Gastrocnemius medialis (tissue), 4 donors: Measurements from ENCODE around the gene SP100. TPM values are rescaled to one million over a fixed set of nuclear protein-coding genes. Genes with fewer than 3 reads are reported as not detected.

Experiments
- ATAC-seq, 2 donors: fragments of 150-250 bp; one replicate each; pipeline ENCODE4 v1.9.1; 2016
- DNase-seq, 2 donors: peaks; one replicate each; pipeline ENCODE4 v3.0.0-alpha.2; 2019
- H3K27ac ChIP-seq, 4 donors: fragments of 200-600 bp; sonication (generic); 1 replicate in 1 of 4; 2 replicates in 3 of 4; pipeline ENCODE4 v1.5.1; 2016 to 2018; ENCODE audit warnings: mild to moderate bottlenecking in 2 of 4, moderate library complexity in 1 of 4
- H3K27me3 ChIP-seq, 3 donors: fragments of 200-600 bp; sonication (generic) in 2 of 3; 1 replicate in 1 of 3; 2 replicates in 2 of 3; pipeline versions ENCODE4 v1.5.1 to v1.6.0; 2016 to 2019; ENCODE audit warnings: mild to moderate bottlenecking in 1 of 3, moderate library complexity in 1 of 3
- H3K36me3 ChIP-seq, 2 donors: fragments of 200-600 bp; sonication (generic) in 1 of 2; one replicate each; pipeline ENCODE4 v1.5.1; 2017 to 2018
- H3K4me1 ChIP-seq, 2 donors: fragments of 200-600 bp; sonication (generic) in 1 of 2; one replicate each; pipeline ENCODE4 v1.5.1; 2016 to 2017; ENCODE audit warnings: mild to moderate bottlenecking in 2 of 2
- H3K4me3 ChIP-seq, 4 donors: fragments of 200-600 bp; sonication (generic) in 3 of 4; 1 replicate in 1 of 4; 2 replicates in 3 of 4; pipeline ENCODE4 v1.5.1; 2016 to 2019; ENCODE audit warnings: mild to moderate bottlenecking in 2 of 4
- H3K9me3 ChIP-seq, 3 donors: fragments of 200-600 bp; sonication (generic) in 2 of 3; 1 replicate in 1 of 3; 2 replicates in 2 of 3; pipeline ENCODE4 v1.5.1; 2016 to 2019
- POLR2A ChIP-seq, 2 donors: fragments of 450-650 bp; IDR thresholded peaks; one replicate each; pipeline ENCODE4 v1.6.1; 2017; ENCODE audit warnings: antibody characterized with exemption in 2 of 2, mild to moderate bottlenecking in 2 of 2, moderate library complexity in 2 of 2
- in situ Hi-C, 4 donors: fragments of 200-750 bp; cut with MboI; loops; one replicate each; pipeline versions ENCODE4 v1.15.0 to v1.8.0; 2017; ENCODE audit warnings: low sequenced_read_pairs in 4 of 4
- intact Hi-C: fragments of 100-400 bp; cut with DNase I; formaldehyde crosslinking; loops from one replicate; pipeline ENCODE4 v1.15.1; 2023; ENCODE audit warnings: low total_unique reads
- total RNA-seq, 4 donors: library from RNA; depleted of rRNA; stranded (reverse); fragments of >200 nt; gene quantifications; one replicate each; pipeline versions ENCODE4 v1.1.0 to v1.2.3, GENCODE V29; 2016
- TF ChIP-seq, protein P1 (sequence below), 5 experiments: fragments of 450-650 bp in 3 of 5; fragments of 200-600 bp in 2 of 5; sonication (generic) in 2 of 5; IDR thresholded peaks in 4 of 5; conservative IDR thresholded peaks in 1 of 5; 1 replicate in 4 of 5; 2 replicates in 1 of 5; pipeline ENCODE4 v1.5.1; 2016 to 2019; ENCODE audit warnings: antibody characterized with exemption in 5 of 5, mild to moderate bottlenecking in 3 of 5, moderate library complexity in 3 of 5

The SP100 gene
- total RNA-seq, 4 donors from 2014 or later, result 18.2 to 30.7 (median 19.5) TPM

DNA sequence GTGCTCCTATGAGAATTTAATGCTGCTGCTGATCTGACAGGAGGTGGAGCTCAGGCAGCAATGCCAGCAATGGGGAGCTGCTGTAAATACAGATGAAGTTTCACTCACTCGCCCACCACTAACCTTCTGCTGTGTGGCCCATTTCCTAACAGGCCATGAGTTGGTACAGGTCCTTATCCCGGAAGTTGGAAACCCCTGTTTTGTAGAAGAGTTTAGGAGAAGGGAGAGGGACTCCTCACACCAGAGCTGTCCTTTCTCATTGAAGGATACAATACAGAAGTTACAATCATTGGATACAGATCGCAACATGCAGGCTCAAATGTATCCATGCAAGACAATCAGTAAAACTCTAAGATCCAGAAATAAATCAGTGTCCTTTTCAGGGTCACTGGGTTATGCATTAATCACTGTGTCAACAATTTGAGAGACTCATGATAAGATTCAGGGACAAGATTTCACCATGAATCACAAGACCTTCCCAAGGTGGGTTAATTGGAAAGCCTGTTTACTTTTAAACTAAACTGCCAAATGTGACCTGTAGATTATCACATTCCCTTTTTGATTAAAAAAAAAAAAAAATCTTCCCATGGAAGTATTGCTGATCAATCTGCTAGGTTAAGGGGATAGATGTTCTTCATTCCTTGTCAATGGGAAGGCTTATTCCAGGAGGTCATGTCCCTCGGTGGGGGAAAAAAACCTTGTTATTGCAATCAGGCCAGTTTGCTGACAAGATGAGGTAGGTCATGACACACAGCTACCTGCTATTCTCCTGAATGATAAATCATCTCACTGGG lies 97.2 kb downstream of the SP100 start:
- in situ Hi-C loops, result no loop called here
- Histone ChIP-seq H3K27me3 (no peaks in the 10 kb centered on the region), H3K9me3 (no peaks in the 10 kb centered on the region), H3K4me3 (no peak overlapping the region), H3K27ac (no peak overlapping the region), H3K36me3 (no peaks in the 10 kb centered on the region), H3K4me1 (no peaks in the 10 kb centered on the region)
- intact Hi-C loops, result no loop called here
- DNase-seq (no peak), ATAC-seq (no peak)
- TF ChIP-seq, protein P1, sequence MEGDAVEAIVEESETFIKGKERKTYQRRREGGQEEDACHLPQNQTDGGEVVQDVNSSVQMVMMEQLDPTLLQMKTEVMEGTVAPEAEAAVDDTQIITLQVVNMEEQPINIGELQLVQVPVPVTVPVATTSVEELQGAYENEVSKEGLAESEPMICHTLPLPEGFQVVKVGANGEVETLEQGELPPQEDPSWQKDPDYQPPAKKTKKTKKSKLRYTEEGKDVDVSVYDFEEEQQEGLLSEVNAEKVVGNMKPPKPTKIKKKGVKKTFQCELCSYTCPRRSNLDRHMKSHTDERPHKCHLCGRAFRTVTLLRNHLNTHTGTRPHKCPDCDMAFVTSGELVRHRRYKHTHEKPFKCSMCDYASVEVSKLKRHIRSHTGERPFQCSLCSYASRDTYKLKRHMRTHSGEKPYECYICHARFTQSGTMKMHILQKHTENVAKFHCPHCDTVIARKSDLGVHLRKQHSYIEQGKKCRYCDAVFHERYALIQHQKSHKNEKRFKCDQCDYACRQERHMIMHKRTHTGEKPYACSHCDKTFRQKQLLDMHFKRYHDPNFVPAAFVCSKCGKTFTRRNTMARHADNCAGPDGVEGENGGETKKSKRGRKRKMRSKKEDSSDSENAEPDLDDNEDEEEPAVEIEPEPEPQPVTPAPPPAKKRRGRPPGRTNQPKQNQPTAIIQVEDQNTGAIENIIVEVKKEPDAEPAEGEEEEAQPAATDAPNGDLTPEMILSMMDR (IDR thresholded peaks at IDR 0.05 in 4 of 5, conservative IDR thresholded peaks at IDR 0.05 in 1 of 5), result no peak

DNA sequence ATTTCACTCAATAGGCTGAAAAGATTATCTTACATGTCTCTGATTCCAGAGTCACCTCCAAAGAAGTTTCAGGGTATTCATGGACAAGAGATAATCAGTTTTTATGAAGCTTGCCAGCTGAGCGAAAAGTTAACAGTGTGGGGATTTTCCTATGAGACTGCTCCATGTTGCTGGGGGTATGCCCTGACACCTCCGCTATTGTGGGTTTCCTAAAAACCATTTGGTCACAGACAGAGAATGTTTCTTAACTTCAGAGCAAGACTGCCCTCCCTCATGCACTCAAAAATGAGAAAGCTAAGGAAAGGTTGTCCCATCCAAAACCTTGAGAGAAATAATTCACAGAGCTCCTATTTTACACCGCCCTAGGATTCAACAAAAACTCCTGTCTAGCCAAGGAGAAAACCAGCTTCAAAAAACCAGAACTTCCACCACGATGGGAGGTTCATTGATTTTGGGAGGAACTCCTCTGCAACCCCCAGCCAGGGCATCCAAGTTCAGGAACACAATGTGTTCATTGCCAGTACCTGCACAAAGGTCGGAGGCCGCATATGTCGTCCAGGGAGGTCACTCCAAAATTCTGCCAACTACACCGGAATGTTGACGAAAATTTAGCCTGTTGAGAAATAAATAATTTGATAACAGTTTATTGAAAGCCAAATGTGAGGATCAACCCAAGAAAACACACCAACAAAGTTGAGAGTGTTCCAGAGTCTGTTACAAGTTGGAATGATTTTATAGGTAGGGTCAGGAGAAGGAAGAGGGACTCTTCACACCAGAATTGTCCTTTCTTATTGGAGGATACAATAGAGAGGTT lies 104.3 kb downstream of the SP100 start:
- ATAC-seq (no peak), DNase-seq (no peak)
- no peak overlapping the region for H3K4me3 ChIP-seq
- intact Hi-C loops, result no loop called here
- H3K4me1 ChIP-seq, result no peaks in the 10 kb centered on the region
- H3K36me3 ChIP-seq, result no peaks in the 10 kb centered on the region
- no peak overlapping the region for H3K27ac ChIP-seq
- no peaks in the 10 kb centered on the region for H3K27me3 ChIP-seq
- H3K9me3 ChIP-seq, result no peaks in the 10 kb centered on the region
- in situ Hi-C loops, result no loop called here
- TF ChIP-seq, protein P1 (IDR thresholded peaks at IDR 0.05 in 4 of 5, conservative IDR thresholded peaks at IDR 0.05 in 1 of 5), result no peak
- TF ChIP-seq POLR2A (IDR thresholded peaks at IDR 0.05), result no peak

DNA sequence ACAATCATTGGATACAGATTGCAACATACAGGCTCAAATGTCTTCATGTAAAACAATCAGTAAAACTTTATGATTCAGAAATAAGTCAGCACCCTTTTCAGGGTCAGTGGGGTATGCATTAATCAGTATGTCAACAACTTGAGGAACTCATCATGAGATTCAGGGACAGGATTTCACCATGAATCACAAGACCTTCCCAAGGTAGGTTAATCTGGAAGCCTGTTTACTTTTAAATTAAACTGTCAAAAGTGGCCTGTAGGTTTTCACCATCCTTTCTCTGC lies 104.8 kb downstream of the SP100 start:
- in situ Hi-C loops, result no loop called here
- no peak for TF ChIP-seq POLR2A (IDR thresholded peaks at IDR 0.05)
- TF ChIP-seq, protein P1 (IDR thresholded peaks at IDR 0.05 in 4 of 5, conservative IDR thresholded peaks at IDR 0.05 in 1 of 5), result no peak
- Histone ChIP-seq H3K4me1 (no peaks in the 10 kb centered on the region), H3K9me3 (no peaks in the 10 kb centered on the region), H3K4me3 (no peak overlapping the region), H3K36me3 (no peaks in the 10 kb centered on the region), H3K27me3 (no peaks in the 10 kb centered on the region), H3K27ac (no peak overlapping the region)
- ATAC-seq (no peak), DNase-seq (no peak)
- intact Hi-C loops, result no loop called here

DNA sequence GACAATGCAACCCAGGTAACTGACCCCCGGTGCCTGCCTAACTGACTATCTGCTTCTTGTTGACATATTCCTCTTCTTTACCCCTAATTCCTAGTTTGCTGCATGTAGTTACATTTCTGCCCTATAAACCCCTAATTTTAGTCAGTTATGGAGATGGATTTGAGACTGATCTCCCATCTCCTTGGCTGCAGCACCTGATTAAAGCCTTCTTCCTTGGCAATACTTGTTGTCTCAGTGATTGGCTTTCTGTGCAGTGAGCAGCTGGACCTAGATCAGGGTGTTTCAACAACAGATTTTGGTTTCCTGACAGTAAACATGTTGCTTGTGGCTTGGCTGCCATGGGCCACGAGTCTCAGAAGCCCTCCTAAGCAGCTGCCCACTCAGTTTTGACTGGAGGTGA lies 105.4 kb downstream of the SP100 start:
- Histone ChIP-seq H3K36me3 (no peaks in the 10 kb centered on the region), H3K9me3 (no peaks in the 10 kb centered on the region), H3K4me1 (no peaks in the 10 kb centered on the region), H3K27ac (no peak overlapping the region), H3K4me3 (no peak overlapping the region), H3K27me3 (no peaks in the 10 kb centered on the region)
- intact Hi-C loops (no loop called here), in situ Hi-C loops (no loop called here)
- TF ChIP-seq, protein P1 (IDR thresholded peaks at IDR 0.05 in 4 of 5, conservative IDR thresholded peaks at IDR 0.05 in 1 of 5), result no peak
- TF ChIP-seq POLR2A (IDR thresholded peaks at IDR 0.05), result no peak
- no peak for ATAC-seq
- no peak for DNase-seq
